GM13976 (cell line): ENCODE measurements around the gene SORCS1.

ENCODE experiments used
- DNase-seq: peaks from one replicate; pipeline ENCODE4 v3.0.0; 2012; ENCODE audit warnings: low spot score
- CTCF ChIP-seq: IDR thresholded peaks from 2 replicates; pipeline ENCODE4 v1.5.1; 2012; ENCODE audit warnings: borderline replicate concordance, mild to moderate bottlenecking; ENCODE audit not compliant: insufficient read depth; ENCODE audit errors: extremely low read depth, missing control alignments, control extremely low read depth
- in situ Hi-C: fragments of 300-500 bp; cut with MboI; formaldehyde crosslinking; loops from one replicate; pipeline ENCODE4 v1.12.0; 2022; ENCODE audit warnings: low sequenced_read_pairs, mixed read lengths, inconsistent platforms; ENCODE audit not compliant: unreplicated experiment

The SORCS1 gene

DNA sequence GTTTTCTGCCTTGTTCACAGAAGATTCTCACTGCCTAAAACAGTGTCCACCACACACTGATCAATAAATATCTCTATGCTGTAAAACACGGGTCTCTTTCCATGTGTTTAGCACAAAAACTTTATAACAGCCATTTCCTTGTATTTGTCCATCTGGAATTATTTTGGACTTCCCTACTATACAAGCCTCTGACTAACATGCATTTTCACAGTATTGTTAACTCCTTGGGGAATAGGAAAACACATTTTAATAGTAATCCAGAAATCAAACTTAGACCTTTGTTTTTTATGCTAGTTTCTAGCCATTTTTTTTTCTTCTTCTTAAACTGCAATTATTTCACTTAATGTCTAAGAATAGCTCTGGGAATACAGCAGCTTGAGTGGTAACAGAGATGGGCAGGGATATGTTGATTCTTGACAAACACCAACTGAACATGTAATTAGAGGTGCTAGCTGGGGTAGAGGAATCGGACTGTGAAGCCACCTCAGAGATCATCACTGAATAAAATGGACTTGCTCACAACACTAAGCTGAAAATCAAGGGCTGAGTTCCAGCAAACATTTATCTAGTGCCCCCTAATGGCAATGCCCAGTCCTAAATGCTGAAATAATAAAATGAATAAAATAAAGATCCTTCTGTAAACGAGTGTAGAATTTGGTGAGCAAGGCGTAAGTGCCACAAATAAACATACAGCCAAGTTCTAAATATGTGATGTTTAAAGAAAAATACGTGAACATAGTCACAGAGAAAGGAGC, 593.1 kb downstream of the SORCS1 start:
- TF ChIP-seq CTCF, result peak; percentile 41
- no peak for DNase-seq
- in situ Hi-C loops, result no loop called here

- in situ Hi-C loops, result no loop called here
- no peak for DNase-seq
- TF ChIP-seq CTCF, result no peak
These were observed 594.2 kb downstream of the SORCS1 start for GRCh38 chr10:106570268-106570667.

DNA sequence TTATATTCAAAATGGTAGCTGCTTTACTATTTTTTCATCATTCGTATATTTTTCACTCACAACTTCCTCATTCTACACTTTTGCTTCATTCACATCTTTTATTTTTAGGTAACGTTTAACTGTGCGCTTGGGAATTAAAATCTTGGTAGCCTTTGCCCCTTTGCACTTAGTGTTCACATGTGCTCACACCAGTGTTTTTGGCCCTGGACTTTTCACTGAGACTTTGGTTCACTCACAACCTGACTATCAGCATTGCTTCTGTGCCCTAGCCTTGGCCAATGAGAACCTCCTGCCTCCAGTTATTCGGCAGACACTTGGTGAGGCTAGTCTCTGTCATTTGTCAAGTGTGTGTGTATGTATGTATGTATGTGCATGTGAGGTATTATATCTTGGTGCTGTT, 596.9 kb downstream of the SORCS1 start:
- no peak for DNase-seq
- TF ChIP-seq CTCF, result no peak
- in situ Hi-C loops, result no loop called here

GRCh38 chr10:106566873-106567272, 597.6 kb downstream of the SORCS1 start:
- in situ Hi-C loops, result no loop called here
- TF ChIP-seq CTCF, result no peak
- no peak for DNase-seq

DNA sequence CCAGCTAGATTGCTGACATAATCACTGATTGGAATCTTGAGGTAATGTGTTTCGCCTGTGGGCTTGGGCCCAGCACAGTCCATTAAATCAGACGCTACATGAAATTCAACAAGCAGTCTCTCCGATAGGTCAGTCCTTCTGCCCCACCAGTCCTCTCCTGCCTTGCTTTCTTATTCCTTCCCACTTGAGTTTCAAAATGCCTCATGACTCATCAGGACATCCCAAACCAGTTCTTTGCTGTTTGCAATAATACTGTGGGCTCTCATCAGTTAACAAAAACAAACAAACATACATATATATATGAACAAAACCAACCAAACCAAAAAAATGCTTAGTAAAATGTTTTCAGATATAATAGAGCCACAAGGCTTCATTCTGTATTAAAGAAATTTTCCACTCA, 599.0 kb downstream of the SORCS1 start:
- in situ Hi-C loops, result no loop called here
- no peak for DNase-seq
- no peak for TF ChIP-seq CTCF

GRCh38 chr10:106563384-106563783, 601.1 kb downstream of the SORCS1 start:
- in situ Hi-C loops, result no loop called here
- TF ChIP-seq CTCF, result no peak
- DNase-seq, result no peak

DNA sequence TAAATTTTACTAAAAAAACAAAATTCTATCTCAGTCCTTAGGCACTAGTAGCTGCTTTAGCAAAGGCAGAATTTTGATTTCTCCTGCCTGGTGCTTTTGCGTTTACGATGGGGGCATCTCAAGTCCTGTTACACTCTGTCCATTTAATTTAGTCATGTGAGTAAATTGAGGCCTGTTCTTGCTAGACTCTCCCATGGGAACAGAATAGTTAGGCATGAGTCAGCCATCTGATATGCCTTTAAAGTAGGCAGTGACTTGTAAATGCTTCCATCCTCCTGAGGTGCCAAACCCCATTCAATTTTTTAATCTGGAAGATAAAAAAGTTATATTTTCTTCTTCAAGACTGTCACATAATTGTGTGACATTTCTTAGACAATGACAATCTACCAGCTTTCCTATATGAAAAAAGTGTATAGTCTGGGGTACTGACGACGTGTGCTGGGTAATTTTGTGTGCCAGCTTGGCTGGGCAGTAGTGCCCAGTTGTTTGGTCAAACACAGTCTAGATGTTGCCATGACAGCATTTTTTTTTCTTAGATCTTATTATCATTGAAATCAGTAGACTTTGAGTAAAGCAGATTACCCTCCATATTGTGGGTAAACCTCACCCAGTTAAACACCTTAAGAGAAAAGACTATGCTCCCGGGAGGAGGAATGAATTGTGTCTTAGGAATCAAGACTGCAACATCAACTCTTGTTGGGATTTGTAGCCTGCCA, 603.4 kb downstream of the SORCS1 start:
- DNase-seq, result no peak
- TF ChIP-seq CTCF, result no peak
- in situ Hi-C loops, result no loop called here
